ENCODE results near the gene ERF. TPM values are rescaled to one million over a fixed set of nuclear protein-coding genes. Genes with fewer than 3 reads are reported as not detected.

Gene ERF
- total and polyA plus RNA-seq, 2 of the 8 experiments (the other 6 are each of a cell fraction or from before 2014, with no cell fraction given): 43.7 to 62.7 TPM

- CTCF ChIA-PET (ENCODE audit: partially characterized antibody): interaction anchor here (0.8 to 11.8 kb wide), 19 partner anchors 10 to 192 kb away, joined by 3 to 260 read pairs (median 7); partner anchors contain the start of gene ERF
- Histone ChIP-seq H2BK5ac (ENCODE audit: low read depth, low read length) (no peak overlapping the region), H3K79me2 (ENCODE audit: control insufficient read depth in 1 of 2, insufficient read depth in 2 of 2, low read length in 2 of 2) (peaks cover 0 to 20% of the 10 kb centered on the region in 2 experiments; a peak in 2 of 4 replicates), H2BK15ac (ENCODE audit: low read length) (0 out of 2 replicates have a peak overlapping the region, but pooled peaks have one; percentile 47), H2BK20ac (ENCODE audit: low read length) (no peak overlapping the region), H4K20me1 (replicated peaks in 1 of 2; ENCODE audit: control insufficient read depth in 1 of 2, insufficient read depth in 2 of 2, low read length in 2 of 2) (peaks cover 6 to 18% of the 10 kb centered on the region in 2 experiments), H3K18ac (ENCODE audit: extremely low read depth, low read length) (no peak overlapping the region), H4K8ac (ENCODE audit: extremely low read depth, insufficient read depth, low read length) (no peak overlapping the region), H3K4me2 (ENCODE audit: insufficient read depth in 1 of 2, low read depth in 2 of 2, low read length in 2 of 2) (no peak overlapping the region), H2AFZ (ENCODE audit: low read length) (no peak overlapping the region), H3K9me3 (ENCODE audit: insufficient read depth in 2 of 2, low read depth in 1 of 2, low read length in 1 of 2) (no peaks in the 10 kb centered on the region), H3K23me2 (ENCODE audit: low read depth, low read length) (peaks cover 5% of the 10 kb centered on the region), H3K4me3 (ENCODE audit: extremely low read depth in 1 of 4, insufficient read depth in 2 of 4, low read depth in 3 of 4, low read length in 4 of 4) (no peak overlapping the region), H4K91ac (replicated peaks; ENCODE audit: insufficient read length, low read length) (no peak overlapping the region), H3K36me3 (ENCODE audit: control insufficient read depth in 2 of 4, insufficient read depth in 4 of 4, low read length in 3 of 4) (peaks cover 0 to 20% (median 4%) of the 10 kb centered on the region in 4 experiments; a peak in 4 of 8 replicates), H3K23ac (ENCODE audit: insufficient read length) (no peak overlapping the region), H2BK12ac (ENCODE audit: low read depth, low read length) (peak overlapping the region; percentile 28; the same call in 1 of the 2 replicates), H3K79me1 (ENCODE audit: low read depth, low read length) (peaks cover 15% of the 10 kb centered on the region), H2AK5ac (ENCODE audit: low read depth, low read length) (no peak overlapping the region), H3K14ac (ENCODE audit: insufficient read length) (no peak overlapping the region), H3K4me1 (replicated peaks in 1 of 4; ENCODE audit: control insufficient read depth in 3 of 4, insufficient read depth in 4 of 4, low read length in 3 of 4) (peaks cover 14 to 26% (median 15%) of the 10 kb centered on the region in 4 experiments), H3K56ac (replicated peaks; ENCODE audit: insufficient read length, low read depth, low read length) (no peak overlapping the region), H3K27ac (ENCODE audit: low read depth, low read length) (no peak overlapping the region), H3K27me3 (replicated peaks in 1 of 4; ENCODE audit: control insufficient read depth in 3 of 4, extremely low read depth in 1 of 4, insufficient read depth in 3 of 4, low read length in 3 of 4) (no peaks in the 10 kb centered on the region), H2BK120ac (replicated peaks; ENCODE audit: low read depth, low read length) (no peak overlapping the region), H4K5ac (ENCODE audit: insufficient read length, low read depth, low read length) (no peak overlapping the region), H3K4ac (replicated peaks; ENCODE audit: insufficient read length, low read depth, low read length) (no peak overlapping the region), H3K9ac (replicated peaks in 1 of 4; ENCODE audit: extremely low read depth in 1 of 4, low read depth in 3 of 4, low read length in 3 of 4) (no peak overlapping the region; a peak in 1 of 7 replicates)
- POLR2A ChIA-PET (ENCODE audit: partially characterized antibody): interaction anchor here (0.8 to 7.0 kb wide), 14 partner anchors 9 to 154 kb away, joined by 3 to 68 read pairs (median 4); partner anchors contain the start of gene DEDD2
- WGBS, 2 experiments (ENCODE audit: extremely low coverage in 1 of 2, insufficient coverage in 1 of 2, insufficient read length in 1 of 2, insufficient replicate concordance in 2 of 2, low coverage in 1 of 2, low lambda C conversion rate in 2 of 2, missing lambda C conversion rate in 1 of 2): 94% methylated on average over 7 of the region's 7 CpGs; no CpG with 5 or more reads in 1 of the 2 experiments
- DNase-seq (ENCODE audit: low read depth in 1 of 2, low spot score in 2 of 2) (no peak), FAIRE-seq (no peak)
- TF ChIP-seq POLR2A (IDR thresholded peaks at IDR 0.05; ENCODE audit: control extremely low read depth in 1 of 2, low read depth in 2 of 2, low read length in 2 of 2) (0 out of 3 replicates have a peak, but pooled peaks of 1 of the 2 experiments have one; percentile 23), GTF2F1 (IDR thresholded peaks at IDR 0.05; ENCODE audit: borderline replicate concordance, low read depth, low read length) (no peak), SAP30 (IDR thresholded peaks at IDR 0.05; ENCODE audit: insufficient read depth, insufficient replicate concordance, low read length) (no peak), ATF2 (IDR thresholded peaks at IDR 0.05; ENCODE audit: low read length) (no peak), EZH2 (IDR thresholded peaks at IDR 0.05; ENCODE audit: low read depth, low read length, severe bottlenecking) (no peak), CBX8 (IDR thresholded peaks at IDR 0.05; ENCODE audit: borderline replicate concordance, low read depth, low read length) (no peak)
- TF ChIP-seq, protein P1, sequence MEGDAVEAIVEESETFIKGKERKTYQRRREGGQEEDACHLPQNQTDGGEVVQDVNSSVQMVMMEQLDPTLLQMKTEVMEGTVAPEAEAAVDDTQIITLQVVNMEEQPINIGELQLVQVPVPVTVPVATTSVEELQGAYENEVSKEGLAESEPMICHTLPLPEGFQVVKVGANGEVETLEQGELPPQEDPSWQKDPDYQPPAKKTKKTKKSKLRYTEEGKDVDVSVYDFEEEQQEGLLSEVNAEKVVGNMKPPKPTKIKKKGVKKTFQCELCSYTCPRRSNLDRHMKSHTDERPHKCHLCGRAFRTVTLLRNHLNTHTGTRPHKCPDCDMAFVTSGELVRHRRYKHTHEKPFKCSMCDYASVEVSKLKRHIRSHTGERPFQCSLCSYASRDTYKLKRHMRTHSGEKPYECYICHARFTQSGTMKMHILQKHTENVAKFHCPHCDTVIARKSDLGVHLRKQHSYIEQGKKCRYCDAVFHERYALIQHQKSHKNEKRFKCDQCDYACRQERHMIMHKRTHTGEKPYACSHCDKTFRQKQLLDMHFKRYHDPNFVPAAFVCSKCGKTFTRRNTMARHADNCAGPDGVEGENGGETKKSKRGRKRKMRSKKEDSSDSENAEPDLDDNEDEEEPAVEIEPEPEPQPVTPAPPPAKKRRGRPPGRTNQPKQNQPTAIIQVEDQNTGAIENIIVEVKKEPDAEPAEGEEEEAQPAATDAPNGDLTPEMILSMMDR (IDR thresholded peaks at IDR 0.05; ENCODE audit: control extremely low read depth in 1 of 3, insufficient read depth in 1 of 3, low read depth in 1 of 3, low read length in 3 of 3): no peak
These were observed 7.8 kb downstream of the ERF start for GRCh38 chr19:42246922-42247639.
